ENCODE measurements around the gene NTN4. TPM values are rescaled to one million over a fixed set of nuclear protein-coding genes. Genes with fewer than 3 reads are reported as not detected.

The NTN4 gene
- polyA plus RNA-seq, 1 donor (not counting 4 experiments of a cell fraction or from before 2014, with no cell fraction given) = 8.3 TPM

DNA sequence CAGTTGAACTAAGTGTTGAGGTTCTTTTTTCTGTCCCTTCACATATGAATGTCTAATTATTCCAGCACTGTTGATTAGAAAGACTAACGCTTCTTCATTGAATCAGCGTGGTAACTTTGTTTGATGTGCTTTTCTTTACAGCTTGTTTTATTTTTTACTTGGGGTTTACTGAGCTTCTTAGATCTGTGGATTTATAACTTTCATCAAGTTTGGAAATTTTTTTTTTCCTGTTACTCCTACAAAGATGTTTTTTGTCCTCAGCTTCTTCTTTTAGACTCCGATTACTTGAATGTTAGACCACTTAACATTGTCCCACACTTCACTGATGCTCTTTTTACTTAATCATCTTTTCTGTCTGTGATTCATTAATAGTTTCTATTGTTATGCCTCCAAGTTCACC, 31.5 kb downstream of the NTN4 start:
- H3K27me3 ChIP-seq (ENCODE audit: control insufficient read depth, extremely low read depth, insufficient read depth, low read length) = no peaks in the 10 kb centered on the region
- DNase-seq (ENCODE audit: low read depth, low spot score) (no peak), FAIRE-seq (no peak)
- no peaks in the 10 kb centered on the region for H3K36me3 ChIP-seq (ENCODE audit: control insufficient read depth in 2 of 2, extremely low read depth in 1 of 2, insufficient read depth in 2 of 2, low read length in 2 of 2)
- no peak overlapping the region for H3K9ac ChIP-seq (ENCODE audit: control insufficient read depth, extremely low read depth, insufficient read depth, low read length)
- H3K4me2 ChIP-seq (ENCODE audit: control insufficient read depth, extremely low read depth, insufficient read depth, low read depth, low read length) = no peak overlapping the region
- H3K9me1 ChIP-seq (ENCODE audit: control insufficient read depth, extremely low read depth, insufficient read depth, low read length) = no peaks in the 10 kb centered on the region
- no peaks in the 10 kb centered on the region for H3K79me2 ChIP-seq (ENCODE audit: control insufficient read depth, insufficient read depth, low read length)
- H3K4me3 ChIP-seq (ENCODE audit: control insufficient read depth in 2 of 3, extremely low read depth in 1 of 3, insufficient read depth in 2 of 3, low read depth in 1 of 3, low read length in 3 of 3) = no peak overlapping the region
- TF ChIP-seq EZH2 (IDR thresholded peaks at IDR 0.05; ENCODE audit: low read length) (no peak), CTCF (optimal IDR thresholded peaks at IDR 0.05 in 1 of 3, IDR thresholded peaks at IDR 0.05 in 1 of 3, conservative IDR thresholded peaks at IDR 0.05 in 1 of 3; ENCODE audit: extremely low read depth in 1 of 3, insufficient read depth in 2 of 3, low read length in 3 of 3) (no peak)
- H3K27ac ChIP-seq (ENCODE audit: control insufficient read depth, insufficient read depth, low read length) = no peak overlapping the region
- peaks cover 8% of the 10 kb centered on the region for H3K4me1 ChIP-seq (ENCODE audit: control insufficient read depth, extremely low read depth, insufficient read depth, low read length)
- no peaks in the 10 kb centered on the region for H3K9me3 ChIP-seq (ENCODE audit: control insufficient read depth, low read depth, low read length)
- no peaks in the 10 kb centered on the region for H4K20me1 ChIP-seq (ENCODE audit: control insufficient read depth, extremely low read depth, insufficient read depth, low read length)
- dilution Hi-C loops (cut with MboI; ENCODE audit: extremely low pct_ligation_motif_present, low sequenced_read_pairs) = no loop called here
- H2AFZ ChIP-seq (ENCODE audit: control insufficient read depth, low read length) = no peak overlapping the region

DNA sequence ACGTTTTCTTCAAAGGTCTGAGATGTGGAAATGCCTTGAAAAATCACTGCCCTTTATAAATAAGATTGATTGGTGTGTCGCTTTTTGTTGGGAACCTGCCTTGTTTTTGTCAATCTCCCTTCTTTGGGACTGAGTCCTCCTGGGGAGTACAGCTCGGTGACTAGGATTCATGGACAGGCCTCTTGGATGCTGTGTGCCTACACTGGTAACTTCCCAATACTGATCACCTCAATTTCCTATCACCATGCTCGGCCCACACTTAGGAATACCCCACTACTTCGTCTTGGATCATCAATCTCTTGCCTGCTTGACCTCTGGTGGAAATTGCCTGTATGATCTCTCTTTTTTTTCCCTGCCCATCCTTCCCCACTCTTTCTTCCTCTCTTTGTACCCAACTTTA, 34.2 kb downstream of the NTN4 start:
- no peaks in the 10 kb centered on the region for H3K9me1 ChIP-seq (ENCODE audit: control insufficient read depth, extremely low read depth, insufficient read depth, low read length)
- H3K27ac ChIP-seq (ENCODE audit: control insufficient read depth, insufficient read depth, low read length) = no peak overlapping the region
- TF ChIP-seq CTCF (optimal IDR thresholded peaks at IDR 0.05 in 1 of 3, IDR thresholded peaks at IDR 0.05 in 1 of 3, conservative IDR thresholded peaks at IDR 0.05 in 1 of 3; ENCODE audit: extremely low read depth in 1 of 3, insufficient read depth in 2 of 3, low read length in 3 of 3) (no peak), EZH2 (IDR thresholded peaks at IDR 0.05; ENCODE audit: low read length) (no peak)
- H3K4me2 ChIP-seq (ENCODE audit: control insufficient read depth, extremely low read depth, insufficient read depth, low read depth, low read length) = no peak overlapping the region
- H3K4me3 ChIP-seq (ENCODE audit: control insufficient read depth in 2 of 3, extremely low read depth in 1 of 3, insufficient read depth in 2 of 3, low read depth in 1 of 3, low read length in 3 of 3) = no peak overlapping the region
- H3K9ac ChIP-seq (ENCODE audit: control insufficient read depth, extremely low read depth, insufficient read depth, low read length) = no peak overlapping the region
- H2AFZ ChIP-seq (ENCODE audit: control insufficient read depth, low read length) = no peak overlapping the region
- DNase-seq (ENCODE audit: low read depth, low spot score) (no peak), FAIRE-seq (no peak)
- no peaks in the 10 kb centered on the region for H3K27me3 ChIP-seq (ENCODE audit: control insufficient read depth, extremely low read depth, insufficient read depth, low read length)
- no peaks in the 10 kb centered on the region for H4K20me1 ChIP-seq (ENCODE audit: control insufficient read depth, extremely low read depth, insufficient read depth, low read length)
- dilution Hi-C loops (cut with MboI; ENCODE audit: extremely low pct_ligation_motif_present, low sequenced_read_pairs) = no loop called here
- H3K4me1 ChIP-seq (ENCODE audit: control insufficient read depth, extremely low read depth, insufficient read depth, low read length) = no peaks in the 10 kb centered on the region
- H3K9me3 ChIP-seq (ENCODE audit: control insufficient read depth, low read depth, low read length) = no peaks in the 10 kb centered on the region
- no peaks in the 10 kb centered on the region for H3K79me2 ChIP-seq (ENCODE audit: control insufficient read depth, insufficient read depth, low read length)
- H3K36me3 ChIP-seq (ENCODE audit: control insufficient read depth in 2 of 2, extremely low read depth in 1 of 2, insufficient read depth in 2 of 2, low read length in 2 of 2) = no peaks in the 10 kb centered on the region
